Head of caudate nucleus (tissue), 42 donors: ENCODE results near the gene ENKUR.

Experiments
- DNase-seq, 42 donors: peaks; one replicate each; pipeline versions ENCODE4 v3.0.0 to v3.0.0-alpha.2; 2020 to 2021; ENCODE audit warnings: mixed read lengths in 7 of 42
- intact Hi-C: fragments of 100-400 bp; cut with DNase I; formaldehyde crosslinking; loops from one replicate; pipeline ENCODE4 v1.15.0; 2022

Gene ENKUR, protein sequence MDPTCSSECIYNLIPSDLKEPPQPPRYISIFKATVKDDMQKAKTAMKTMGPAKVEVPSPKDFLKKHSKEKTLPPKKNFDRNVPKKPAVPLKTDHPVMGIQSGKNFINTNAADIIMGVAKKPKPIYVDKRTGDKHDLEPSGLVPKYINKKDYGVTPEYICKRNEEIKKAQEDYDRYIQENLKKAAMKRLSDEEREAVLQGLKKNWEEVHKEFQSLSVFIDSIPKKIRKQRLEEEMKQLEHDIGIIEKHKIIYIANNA

GRCh38 chr10:25015828-25016375 is at the start of gene ENKUR:
TSS of gene ENKUR (minus strand) at chr10:25016158. CDS start at chr10:25015936, 222 bp downstream.
- intact Hi-C loops = loop anchor here (5.0 to 10.0 kb wide), 2 partner anchors 159 to 294 kb away; partner anchors contain the start of genes ARHGAP21 and GPR158
- DNase-seq = peak; percentile 83 to 97 (median 93)

DNA sequence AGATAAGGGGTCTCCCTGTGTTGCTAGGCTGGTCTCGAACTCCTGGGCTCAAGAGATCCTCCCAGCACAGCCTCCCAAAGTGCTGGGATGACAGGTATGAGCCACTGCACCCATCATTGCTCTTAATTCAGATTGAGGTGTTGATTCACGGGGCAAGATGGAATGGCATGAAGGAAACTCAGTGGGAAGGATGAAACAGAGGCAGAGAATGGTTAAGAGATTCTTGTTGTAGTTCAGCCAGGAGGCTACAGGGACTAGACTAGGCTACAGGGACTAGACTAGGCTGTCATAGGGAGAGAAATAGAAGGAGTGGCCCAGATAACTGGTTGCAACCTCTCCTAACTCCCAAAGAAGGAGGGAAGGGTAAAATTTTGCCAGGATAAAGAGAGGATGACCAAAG is 48.4 kb upstream of the ENKUR start:
- DNase-seq = no peak
- intact Hi-C loops = no loop called here

DNA sequence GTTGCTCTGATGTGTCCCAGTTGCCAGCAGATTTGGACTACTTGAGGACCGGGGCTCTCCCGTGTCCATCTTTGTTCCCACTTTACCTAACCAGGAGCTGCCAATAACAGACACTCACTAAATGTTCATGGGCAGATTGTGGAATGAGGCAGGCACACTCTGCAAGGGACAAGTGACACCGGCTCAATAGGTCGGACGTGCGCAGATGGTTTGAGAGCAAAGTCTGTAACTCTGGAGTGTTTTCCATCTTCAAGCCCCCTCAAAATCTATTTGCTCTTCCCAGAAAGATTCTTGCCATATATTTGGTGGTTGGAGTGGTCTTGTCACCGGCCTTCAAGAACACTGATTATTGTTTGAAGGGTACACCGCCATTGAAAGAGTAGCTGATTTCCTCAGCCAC is 47.7 kb upstream of the ENKUR start:
- DNase-seq = no peak
- intact Hi-C loops = no loop called here

GRCh38 chr10:25063157-25063556 is 47.2 kb upstream of the ENKUR start:
- intact Hi-C loops = no loop called here
- DNase-seq = no peak

- intact Hi-C loops = no loop called here
- no peak for DNase-seq
These were observed 45.9 kb upstream of the ENKUR start for GRCh38 chr10:25061711-25062449.

GRCh38 chr10:25061125-25061524 is 45.2 kb upstream of the ENKUR start:
- DNase-seq = no peak
- intact Hi-C loops = no loop called here

GRCh38 chr10:25059990-25060389 is 44.0 kb upstream of the ENKUR start:
- peak in 4 of 42 donors; percentile 8 to 47 (median 24) for DNase-seq
- intact Hi-C loops = no loop called here

- no peak for DNase-seq
- intact Hi-C loops = no loop called here
These were observed 41.9 kb upstream of the ENKUR start for GRCh38 chr10:25057886-25058285.

- intact Hi-C loops = no loop called here
- DNase-seq = no peak
These were observed 40.8 kb upstream of the ENKUR start for GRCh38 chr10:25056726-25057125.

DNA sequence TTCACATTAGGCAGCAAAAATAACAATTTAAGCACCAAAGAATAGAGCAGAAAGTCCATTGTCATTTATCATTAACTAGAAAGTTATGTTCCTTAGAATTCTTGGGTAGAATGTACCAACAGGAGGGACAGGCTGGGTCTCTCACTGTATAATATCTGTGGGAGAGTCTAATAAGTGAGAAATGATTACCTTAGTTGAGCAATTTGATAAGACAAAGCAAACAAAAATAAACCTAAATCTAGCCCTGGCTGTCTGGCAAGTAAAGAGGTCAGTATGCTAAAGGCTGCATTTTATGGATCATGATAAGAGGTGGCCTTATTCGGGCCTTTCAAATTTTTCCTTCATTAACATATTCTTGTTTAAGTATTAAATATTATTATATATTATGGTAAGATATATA is 36.1 kb upstream of the ENKUR start:
- intact Hi-C loops = no loop called here
- DNase-seq = no peak

- intact Hi-C loops = no loop called here
- no peak for DNase-seq
These were observed 34.4 kb upstream of the ENKUR start for GRCh38 chr10:25050402-25050801.

- intact Hi-C loops = no loop called here
- DNase-seq = no peak
These were observed 34.0 kb upstream of the ENKUR start for GRCh38 chr10:25049966-25050365.

DNA sequence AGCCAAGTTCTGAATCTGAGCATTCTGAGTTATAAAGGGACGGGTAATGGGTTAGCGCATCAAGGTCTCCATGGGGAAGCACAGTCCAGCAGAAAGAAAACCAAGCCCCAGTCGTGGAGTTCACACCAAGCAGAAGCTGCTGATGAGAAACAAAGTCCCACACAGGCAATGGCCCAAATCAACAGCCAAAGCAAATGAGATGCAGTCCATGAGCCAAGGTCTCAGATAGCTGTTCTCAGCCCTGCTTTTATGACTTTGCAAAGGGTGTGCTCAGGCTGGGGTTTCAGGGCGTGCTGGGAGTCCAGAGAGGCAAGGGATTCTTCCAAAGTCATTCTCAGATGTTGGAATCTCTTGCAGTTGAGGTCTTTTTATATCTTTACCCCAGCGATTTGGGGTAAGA is 32.5 kb upstream of the ENKUR start:
- intact Hi-C loops = no loop called here
- peak in 6 of 42 donors; percentile 13 to 42 (median 22) for DNase-seq

- intact Hi-C loops = no loop called here
- no peak for DNase-seq
These were observed 31.8 kb upstream of the ENKUR start for GRCh38 chr10:25047591-25048301.

GRCh38 chr10:25047088-25047487 is 31.1 kb upstream of the ENKUR start:
- DNase-seq = no peak
- intact Hi-C loops = no loop called here

GRCh38 chr10:25046641-25047040 is 30.7 kb upstream of the ENKUR start:
- no peak for DNase-seq
- intact Hi-C loops = no loop called here

DNA sequence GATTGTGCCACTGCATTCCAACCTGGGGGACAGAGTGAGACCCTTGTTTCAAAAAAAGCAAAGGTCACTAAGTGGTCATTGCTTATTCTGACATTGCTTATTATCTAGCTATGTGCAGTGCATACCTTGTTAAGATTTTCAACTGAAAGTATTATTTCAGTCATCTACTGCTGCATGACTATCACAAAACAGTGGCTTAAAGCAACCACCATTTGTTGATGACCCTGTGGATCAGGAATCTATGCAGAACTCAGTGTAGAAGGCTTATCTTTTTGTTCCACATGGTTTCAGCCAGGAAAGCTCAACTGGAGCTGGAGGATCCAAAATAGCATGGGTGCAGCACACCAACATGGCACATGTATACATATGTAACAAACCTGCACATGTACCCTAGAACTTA is 23.6 kb upstream of the ENKUR start:
- no peak for DNase-seq
- intact Hi-C loops = no loop called here

- intact Hi-C loops = no loop called here
- DNase-seq = no peak
These were observed 22.4 kb upstream of the ENKUR start for GRCh38 chr10:25038325-25038724.

- no peak for DNase-seq
These were observed 20.4 kb upstream of the ENKUR start for GRCh38 chr10:25036381-25036780.

GRCh38 chr10:25029519-25029918 is 13.6 kb upstream of the ENKUR start:
- intact Hi-C loops = loop anchor here (5.0 to 10.0 kb wide), 2 partner anchors 53 to 195 kb away; no protein-coding TSS in a partner anchor

More at GRCh38 chr10:25036381-25036780, 20.4 kb upstream of the ENKUR start:
- intact Hi-C loops = no loop called here

More at GRCh38 chr10:25029519-25029918, 13.6 kb upstream of the ENKUR start:
- no peak for DNase-seq
